SU-DHL-6 (cell line): ENCODE measurements around the gene COL15A1.

Source experiments
- CTCF ChIP-seq: fragments of 200-600 bp; sonication (generic); IDR thresholded peaks from one replicate; pipeline ENCODE4 v1.5.1; 2017; ENCODE audit warnings: antibody characterized with exemption, mild to moderate bottlenecking, low read length, moderate library complexity; ENCODE audit not compliant: insufficient read depth, poor library complexity, severe bottlenecking
- EZH2phosphoT487 ChIP-seq: fragments of 200-600 bp; sonication (generic), shearing (Covaris generic); conservative IDR thresholded peaks from 2 replicates; pipeline ENCODE4 v1.6.1; 2018; ENCODE audit warnings: mild to moderate bottlenecking, antibody characterized with exemption, low read length, moderate library complexity, mixed read lengths

GRCh38 chr9:98966676-98967075 lies 23.0 kb downstream of the COL15A1 start:
- TF ChIP-seq CTCF = no peak
- TF ChIP-seq EZH2phosphoT487 = no peak
